ENCODE measurements around the gene MYO5B.
"Not testable (repeated sequence)": the region's sequence is repeated elsewhere in the genome, so short reads cannot be mapped to it uniquely, and the experiment has no call there.

Gene MYO5B

GRCh38 chr18:49811151-49811938, 383.6 kb downstream of the MYO5B start:
- no peak for TF ChIP-seq CTCF (IDR thresholded peaks at IDR 0.05; ENCODE audit: control insufficient read depth, insufficient read depth, low read depth, low read length, missing control alignments)
- H3K4me3 ChIP-seq (ENCODE audit: control insufficient read depth, low read depth, low read length), result no peak overlapping the region
- DNase-seq (ENCODE audit: low read depth), result no peak

- not testable (repeated sequence) for DNase-seq (ENCODE audit: low read depth); H3K4me3 ChIP-seq (ENCODE audit: control insufficient read depth, low read depth, low read length)
Observed at GRCh38 chr18:49808553-49809191, 386.3 kb downstream of the MYO5B start.

- H3K4me3 ChIP-seq (ENCODE audit: control insufficient read depth, low read depth, low read length), result no peak overlapping the region
- no peak for TF ChIP-seq CTCF (IDR thresholded peaks at IDR 0.05; ENCODE audit: control insufficient read depth, insufficient read depth, low read depth, low read length, missing control alignments)
- DNase-seq (ENCODE audit: low read depth), result no peak
Observed at GRCh38 chr18:49804096-49804495, 390.9 kb downstream of the MYO5B start.

GRCh38 chr18:49802623-49803022, 392.3 kb downstream of the MYO5B start:
- no peak overlapping the region for H3K4me3 ChIP-seq (ENCODE audit: control insufficient read depth, low read depth, low read length)
- TF ChIP-seq CTCF (IDR thresholded peaks at IDR 0.05; ENCODE audit: control insufficient read depth, insufficient read depth, low read depth, low read length, missing control alignments), result no peak
- DNase-seq (ENCODE audit: low read depth), result no peak

GRCh38 chr18:49800491-49800890, 394.5 kb downstream of the MYO5B start:
- not testable (repeated sequence) for H3K4me3 ChIP-seq (ENCODE audit: control insufficient read depth, low read depth, low read length); DNase-seq (ENCODE audit: low read depth)

- not testable (repeated sequence) for H3K4me3 ChIP-seq (ENCODE audit: control insufficient read depth, low read depth, low read length); DNase-seq (ENCODE audit: low read depth)
Observed at GRCh38 chr18:49799806-49800205, 395.1 kb downstream of the MYO5B start.

- DNase-seq (ENCODE audit: low read depth), result no peak
Observed at GRCh38 chr18:49798001-49798400, 396.9 kb downstream of the MYO5B start.

More at GRCh38 chr18:49798001-49798400, 396.9 kb downstream of the MYO5B start:
- no peak for TF ChIP-seq CTCF (IDR thresholded peaks at IDR 0.05; ENCODE audit: control insufficient read depth, insufficient read depth, low read depth, low read length, missing control alignments)
- no peak overlapping the region for H3K4me3 ChIP-seq (ENCODE audit: control insufficient read depth, low read depth, low read length)

All from AG09309 (cell line).